GM21825 (cell line): ENCODE data around the gene ACTL7A.
"Not testable (repeated sequence)": the region's sequence is repeated elsewhere in the genome, so short reads cannot be mapped to it uniquely, and the experiment has no call there.

ENCODE experiments used
- ATAC-seq: cut with Tn5 transposase; IDR thresholded peaks from one replicate; pipeline ENCODE4 v1.9.1; 2021; ENCODE audit warnings: mild to moderate bottlenecking, moderate library complexity; ENCODE audit not compliant: unreplicated experiment

ACTL7A gene

GRCh38 chr9:108848296-108848695 lies 13.8 kb upstream of the ACTL7A start:
- ATAC-seq: not testable (repeated sequence)

GRCh38 chr9:108850293-108850897 lies 11.7 kb upstream of the ACTL7A start:
- ATAC-seq: no peak

- no peak for ATAC-seq
These were observed 10.9 kb upstream of the ACTL7A start for GRCh38 chr9:108851138-108851537.

- ATAC-seq: no peak
These were observed 10.0 kb upstream of the ACTL7A start for GRCh38 chr9:108852079-108852478.

GRCh38 chr9:108854094-108854493 lies 8.0 kb upstream of the ACTL7A start:
- ATAC-seq: no peak

- ATAC-seq: no peak
These were observed 7.2 kb upstream of the ACTL7A start for GRCh38 chr9:108854641-108855528.

- ATAC-seq: no peak
These were observed 6.6 kb upstream of the ACTL7A start for GRCh38 chr9:108855529-108855886.

GRCh38 chr9:108855888-108856287 lies 6.2 kb upstream of the ACTL7A start, which contains the start of gene ACTL7B:
Gene ACTL7B (minus strand): TSS chr9:108855986. CDS start chr9:108855930, 56 bp downstream.
- no peak for ATAC-seq

GRCh38 chr9:108857572-108857971 lies 4.5 kb upstream of the ACTL7A start:
- no peak for ATAC-seq

- ATAC-seq: peak; percentile 46
These were observed 2.5 kb upstream of the ACTL7A start for GRCh38 chr9:108859459-108860114.

GRCh38 chr9:108860354-108860753 lies 1.7 kb upstream of the ACTL7A start:
- no peak for ATAC-seq

GRCh38 chr9:108860764-108861163 lies 1.3 kb upstream of the ACTL7A start:
- ATAC-seq: no peak

GRCh38 chr9:108861464-108861863 lies 602 bp upstream of the ACTL7A start:
- ATAC-seq: no peak

- no peak for ATAC-seq
These were observed 1.8 kb downstream of the ACTL7A start for GRCh38 chr9:108863891-108864290.

- ATAC-seq: no peak
These were observed 2.4 kb downstream of the ACTL7A start for GRCh38 chr9:108864446-108864845.

- no peak for ATAC-seq
These were observed 3.0 kb downstream of the ACTL7A start for GRCh38 chr9:108865037-108865436.

- no peak for ATAC-seq
These were observed 3.9 kb downstream of the ACTL7A start for GRCh38 chr9:108866001-108866420.

- no peak for ATAC-seq
These were observed 5.0 kb downstream of the ACTL7A start for GRCh38 chr9:108867116-108867515.

GRCh38 chr9:108867829-108868228 lies 5.8 kb downstream of the ACTL7A start:
- ATAC-seq: no peak

- ATAC-seq: no peak
These were observed 7.1 kb downstream of the ACTL7A start for GRCh38 chr9:108869092-108869725.

- ATAC-seq: no peak
These were observed 12.2 kb downstream of the ACTL7A start for GRCh38 chr9:108874058-108874788.
